Neural progenitor cell (in vitro differentiated cells): ENCODE data around the gene GAL3ST2.

Experiments
- EZH2phosphoT487 ChIP-seq: fragments of 200-600 bp; sonication (generic); IDR thresholded peaks from 2 replicates; pipeline ENCODE4 v1.6.1; 2017; ENCODE audit warnings: antibody characterized with exemption
- TF ChIP-seq, protein P1 (sequence below): fragments of 200-600 bp; sonication (generic); IDR thresholded peaks from 2 replicates; pipeline ENCODE4 v1.5.1; 2017; ENCODE audit warnings: antibody characterized with exemption, mild to moderate bottlenecking

GRCh38 chr2:241771286-241772062 lies 5.1 kb upstream of the GAL3ST2 start:
- TF ChIP-seq, protein P1, sequence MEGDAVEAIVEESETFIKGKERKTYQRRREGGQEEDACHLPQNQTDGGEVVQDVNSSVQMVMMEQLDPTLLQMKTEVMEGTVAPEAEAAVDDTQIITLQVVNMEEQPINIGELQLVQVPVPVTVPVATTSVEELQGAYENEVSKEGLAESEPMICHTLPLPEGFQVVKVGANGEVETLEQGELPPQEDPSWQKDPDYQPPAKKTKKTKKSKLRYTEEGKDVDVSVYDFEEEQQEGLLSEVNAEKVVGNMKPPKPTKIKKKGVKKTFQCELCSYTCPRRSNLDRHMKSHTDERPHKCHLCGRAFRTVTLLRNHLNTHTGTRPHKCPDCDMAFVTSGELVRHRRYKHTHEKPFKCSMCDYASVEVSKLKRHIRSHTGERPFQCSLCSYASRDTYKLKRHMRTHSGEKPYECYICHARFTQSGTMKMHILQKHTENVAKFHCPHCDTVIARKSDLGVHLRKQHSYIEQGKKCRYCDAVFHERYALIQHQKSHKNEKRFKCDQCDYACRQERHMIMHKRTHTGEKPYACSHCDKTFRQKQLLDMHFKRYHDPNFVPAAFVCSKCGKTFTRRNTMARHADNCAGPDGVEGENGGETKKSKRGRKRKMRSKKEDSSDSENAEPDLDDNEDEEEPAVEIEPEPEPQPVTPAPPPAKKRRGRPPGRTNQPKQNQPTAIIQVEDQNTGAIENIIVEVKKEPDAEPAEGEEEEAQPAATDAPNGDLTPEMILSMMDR, result no peak
- no peak for TF ChIP-seq EZH2phosphoT487
